ENCODE data around the gene OR10A6. TPM values are rescaled to one million over a fixed set of nuclear protein-coding genes. Genes with fewer than 3 reads are reported as not detected.

Gene OR10A6
- total RNA-seq, 1 experiment from 2014 or later: not detected

DNA sequence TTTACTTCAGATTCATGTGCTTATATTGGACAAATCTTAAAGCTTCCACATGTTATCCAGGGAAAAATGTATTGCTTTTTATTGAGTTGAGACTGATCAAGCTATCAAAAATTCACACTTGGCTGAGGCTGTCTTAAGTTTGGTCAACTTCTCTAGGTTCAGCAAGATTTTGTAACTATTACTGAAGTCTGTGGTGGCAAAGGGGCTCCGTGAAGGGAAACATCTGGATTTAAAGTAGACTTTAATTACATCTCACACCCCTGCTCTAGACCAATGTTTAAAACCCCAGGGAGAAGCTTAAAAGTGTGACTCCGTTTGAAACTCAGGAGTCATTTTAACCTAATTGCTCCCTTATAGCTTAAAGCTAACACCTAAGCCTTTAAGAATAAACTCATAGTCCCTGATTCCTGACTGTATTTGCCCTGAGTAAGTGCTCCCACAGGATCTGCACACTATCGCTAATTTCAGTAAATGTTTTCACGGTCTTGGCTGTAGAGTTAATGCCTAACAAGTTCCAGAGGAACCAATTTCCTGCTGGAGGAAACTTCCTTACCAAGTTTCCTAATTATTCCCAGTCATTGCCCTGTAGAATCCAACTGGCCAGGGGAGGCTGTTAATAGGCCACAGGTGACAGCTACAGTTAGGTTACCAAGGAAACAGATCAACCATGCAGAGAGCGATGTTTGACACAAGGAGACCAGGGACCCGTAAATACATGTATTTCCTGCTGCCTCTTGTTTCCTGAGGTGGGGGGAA lies 40.5 kb downstream of the OR10A6 start:
- in situ Hi-C loops (cut with HindIII; ENCODE audit: low sequenced_read_pairs): no loop called here
- DNase-seq (ENCODE audit: low spot score): peak; percentile 71

DNA sequence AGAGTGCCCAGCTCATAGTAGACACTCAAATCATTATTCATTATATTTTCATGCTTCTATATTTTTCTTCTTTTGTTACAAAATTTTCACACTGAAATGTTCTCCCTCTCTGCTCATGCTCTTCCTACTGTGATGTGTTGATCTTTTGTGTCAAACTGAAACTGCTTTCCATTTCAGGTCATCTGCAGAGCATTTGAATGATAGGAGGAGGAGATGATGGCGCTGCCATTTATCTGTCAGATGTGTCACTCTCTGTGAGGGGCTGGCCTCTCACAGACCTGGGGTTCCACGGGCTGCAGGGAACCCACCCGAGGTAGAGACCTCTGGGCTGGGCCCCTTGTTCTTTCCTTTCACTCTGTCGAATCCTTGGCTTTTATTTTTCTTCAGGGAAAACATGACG lies 41.1 kb downstream of the OR10A6 start:
- in situ Hi-C loops (cut with HindIII; ENCODE audit: low sequenced_read_pairs): no loop called here
- no peak for DNase-seq (ENCODE audit: low spot score)

DNA sequence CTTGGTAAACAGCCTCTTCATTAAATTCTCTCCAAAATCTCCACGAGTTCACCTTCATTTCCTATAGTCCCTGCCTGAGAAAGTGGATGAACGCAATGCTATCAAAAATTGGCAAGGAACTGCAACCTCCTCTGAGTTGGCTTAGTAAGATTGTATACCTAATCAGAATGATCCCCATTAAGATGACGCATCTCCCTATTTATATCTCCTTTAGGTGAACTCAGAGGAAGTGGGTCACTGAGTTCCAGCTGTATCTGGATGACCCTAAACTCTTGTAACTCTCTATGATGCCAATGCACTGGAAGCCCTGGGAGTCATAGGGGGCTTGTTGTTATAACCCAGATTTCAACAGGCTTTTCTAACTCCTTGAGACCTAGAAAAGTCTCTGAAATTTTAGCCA lies 48.2 kb downstream of the OR10A6 start:
- in situ Hi-C loops (cut with HindIII; ENCODE audit: low sequenced_read_pairs): no loop called here

More for the DNA sequence above, 48.2 kb downstream of the OR10A6 start:
- no peak for DNase-seq (ENCODE audit: low spot score)

Other genes with a start within 250 kb of the OR10A6 start
- gene OVCH2, start 224.8 kb downstream of the OR10A6 start, total RNA-seq (2014; rRNA removed; shearing (Covaris generic)): 8.3 and 10.7 TPM in 2 replicates
- 1.2 TPM in 1 of 2 replicates, not detected in the other for gene OR5P2, start 134.3 kb downstream of the OR10A6 start, total RNA-seq (2014; rRNA removed; shearing (Covaris generic))
- gene OR5P3, start 100.4 kb downstream of the OR10A6 start, total RNA-seq (2014; rRNA removed; shearing (Covaris generic)): 0.25 and 0.41 TPM in 2 replicates
- gene OR10A3, start 10.4 kb upstream of the OR10A6 start, total RNA-seq (2014; rRNA removed; shearing (Covaris generic)): not detected in 2 replicates
- not detected in 2 replicates for gene NLRP10, start 34.2 kb upstream of the OR10A6 start, total RNA-seq (2014; rRNA removed; shearing (Covaris generic))
- gene EIF3F, start 56.1 kb upstream of the OR10A6 start, total RNA-seq (2014; rRNA removed; shearing (Covaris generic)): 1,056 and 1,145 TPM in 2 replicates
- gene TUB, start 149.9 kb upstream of the OR10A6 start, total RNA-seq (2014; rRNA removed; shearing (Covaris generic)): 21.4 and 26.5 TPM in 2 replicates
- not detected in 2 replicates for gene RIC3, start 237.8 kb upstream of the OR10A6 start, total RNA-seq (2014; rRNA removed; shearing (Covaris generic))

Data from G401 (cell line).